Parathyroid adenoma (tissue), 2 donors: ENCODE data around the gene ESRRA.

Experiments used
- H2AFZ ChIP-seq: fragments of 300-600 bp; sonication (generic); one replicate; pipeline ENCODE4 v1.7.0; 2017; ENCODE audit warnings: antibody characterized with exemption, mild to moderate bottlenecking
- H3K27ac ChIP-seq: fragments of 300-600 bp; sonication (generic); one replicate; pipeline ENCODE4 v1.7.0; 2017
- H3K27me3 ChIP-seq: fragments of 300-600 bp; sonication (generic); one replicate; pipeline ENCODE4 v1.7.0; 2017; ENCODE audit warnings: low read length; ENCODE audit not compliant: control insufficient read depth, insufficient read depth
- H3K36me3 ChIP-seq: fragments of 300-600 bp; sonication (generic); one replicate; pipeline ENCODE4 v1.7.0; 2017; ENCODE audit warnings: low read length; ENCODE audit not compliant: control insufficient read depth, insufficient read depth
- H3K4me1 ChIP-seq: fragments of 300-600 bp; sonication (generic); one replicate; pipeline ENCODE4 v1.7.0; 2017; ENCODE audit warnings: control low read depth
- H3K4me2 ChIP-seq: fragments of 300-600 bp; sonication (generic); one replicate; pipeline ENCODE4 v1.7.0; 2017; ENCODE audit warnings: low read length
- H3K4me3 ChIP-seq: fragments of 300-600 bp; sonication (generic); one replicate; pipeline ENCODE4 v1.7.0; 2017; ENCODE audit warnings: low read depth, low read length
- H3K79me2 ChIP-seq: fragments of 300-600 bp; sonication (generic); one replicate; pipeline ENCODE4 v1.7.0; 2017; ENCODE audit warnings: control low read depth
- H3K9ac ChIP-seq: fragments of 300-600 bp; sonication (generic); one replicate; pipeline ENCODE4 v1.7.0; 2017; ENCODE audit warnings: mild to moderate bottlenecking
- H3K9me3 ChIP-seq: fragments of 300-600 bp; sonication (generic); one replicate; pipeline ENCODE4 v1.7.0; 2017; ENCODE audit warnings: low read length; ENCODE audit not compliant: control insufficient read depth
- TF ChIP-seq, protein P1 (sequence below): fragments of 300-600 bp; sonication (generic); IDR thresholded peaks from one replicate; pipeline ENCODE4 v1.7.0; 2017; ENCODE audit warnings: antibody characterized with exemption, mild to moderate bottlenecking
- donor health status: primary hyperparathyroidism.

Gene ESRRA

GRCh38 chr11:64291752-64292459 is 13.4 kb upstream of the ESRRA start:
- H2AFZ ChIP-seq = no peak overlapping the region
- no peak overlapping the region for H3K9ac ChIP-seq
- H3K4me1 ChIP-seq = no peaks in the 10 kb centered on the region
- no peaks in the 10 kb centered on the region for H3K9me3 ChIP-seq
- H3K4me2 ChIP-seq = no peak overlapping the region
- H3K79me2 ChIP-seq = no peaks in the 10 kb centered on the region
- no peak overlapping the region for H3K27ac ChIP-seq
- H3K4me3 ChIP-seq = no peak overlapping the region
- H3K27me3 ChIP-seq = no peaks in the 10 kb centered on the region
- TF ChIP-seq, protein P1, sequence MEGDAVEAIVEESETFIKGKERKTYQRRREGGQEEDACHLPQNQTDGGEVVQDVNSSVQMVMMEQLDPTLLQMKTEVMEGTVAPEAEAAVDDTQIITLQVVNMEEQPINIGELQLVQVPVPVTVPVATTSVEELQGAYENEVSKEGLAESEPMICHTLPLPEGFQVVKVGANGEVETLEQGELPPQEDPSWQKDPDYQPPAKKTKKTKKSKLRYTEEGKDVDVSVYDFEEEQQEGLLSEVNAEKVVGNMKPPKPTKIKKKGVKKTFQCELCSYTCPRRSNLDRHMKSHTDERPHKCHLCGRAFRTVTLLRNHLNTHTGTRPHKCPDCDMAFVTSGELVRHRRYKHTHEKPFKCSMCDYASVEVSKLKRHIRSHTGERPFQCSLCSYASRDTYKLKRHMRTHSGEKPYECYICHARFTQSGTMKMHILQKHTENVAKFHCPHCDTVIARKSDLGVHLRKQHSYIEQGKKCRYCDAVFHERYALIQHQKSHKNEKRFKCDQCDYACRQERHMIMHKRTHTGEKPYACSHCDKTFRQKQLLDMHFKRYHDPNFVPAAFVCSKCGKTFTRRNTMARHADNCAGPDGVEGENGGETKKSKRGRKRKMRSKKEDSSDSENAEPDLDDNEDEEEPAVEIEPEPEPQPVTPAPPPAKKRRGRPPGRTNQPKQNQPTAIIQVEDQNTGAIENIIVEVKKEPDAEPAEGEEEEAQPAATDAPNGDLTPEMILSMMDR = no peak
- H3K36me3 ChIP-seq = no peaks in the 10 kb centered on the region

- Histone ChIP-seq H3K27ac (no peak overlapping the region), H3K79me2 (no peaks in the 10 kb centered on the region), H2AFZ (no peak overlapping the region), H3K9me3 (no peaks in the 10 kb centered on the region), H3K36me3 (no peaks in the 10 kb centered on the region), H3K27me3 (no peaks in the 10 kb centered on the region), H3K4me3 (no peak overlapping the region), H3K4me1 (no peaks in the 10 kb centered on the region), H3K9ac (no peak overlapping the region), H3K4me2 (no peak overlapping the region)
- TF ChIP-seq, protein P1 = no peak
These were observed 12.7 kb upstream of the ESRRA start for GRCh38 chr11:64292460-64293254.

GRCh38 chr11:64294774-64295173 is 10.6 kb upstream of the ESRRA start:
- Histone ChIP-seq H3K4me1 (peaks cover under 1% of the 10 kb centered on the region), H3K9me3 (no peaks in the 10 kb centered on the region), H2AFZ (no peak overlapping the region), H3K4me3 (no peak overlapping the region), H3K9ac (no peak overlapping the region), H3K36me3 (no peaks in the 10 kb centered on the region), H3K4me2 (no peak overlapping the region), H3K27me3 (no peaks in the 10 kb centered on the region), H3K27ac (no peak overlapping the region), H3K79me2 (no peaks in the 10 kb centered on the region)
- TF ChIP-seq, protein P1 = no peak

- Histone ChIP-seq H3K9me3 (no peaks in the 10 kb centered on the region), H3K27ac (no peak overlapping the region), H3K4me2 (no peak overlapping the region), H3K27me3 (no peaks in the 10 kb centered on the region), H3K36me3 (no peaks in the 10 kb centered on the region), H2AFZ (no peak overlapping the region), H3K4me3 (no peak overlapping the region), H3K4me1 (peaks cover 3% of the 10 kb centered on the region), H3K9ac (no peak overlapping the region), H3K79me2 (no peaks in the 10 kb centered on the region)
- TF ChIP-seq, protein P1 = no peak
These were observed 9.6 kb upstream of the ESRRA start for GRCh38 chr11:64295760-64296159.
